Keratinocyte (primary cell): ENCODE data around the gene GGNBP2. TPM values are rescaled to one million over a fixed set of nuclear protein-coding genes. Genes with fewer than 3 reads are reported as not detected.

Experiments used
- DNase-seq: peaks from one replicate; pipeline ENCODE4 v3.0.0-alpha.2; 2011; ENCODE audit warnings: low read depth, missing footprints, low spot score
- FAIRE-seq: peaks from 2 replicates; lab custom pipeline; 2011; peaks lifted over from hg19 to GRCh38; lab: Jason Lieb, UNC
- H2AFZ ChIP-seq: 2 replicates; pipeline ENCODE4 v1.6.0; 2012; ENCODE audit warnings: low read length, control low read depth, inconsistent platforms; ENCODE audit not compliant: control insufficient read depth
- H3K27ac ChIP-seq: 2 replicates; pipeline ENCODE4 v1.5.1; 2011; ENCODE audit warnings: low read length; ENCODE audit not compliant: control insufficient read depth, insufficient read depth
- H3K27me3 ChIP-seq: 3 replicates; pipeline ENCODE4 v1.6.0; 2011; ENCODE audit warnings: low read length; ENCODE audit not compliant: control insufficient read depth, insufficient read depth; ENCODE audit errors: extremely low read depth
- H3K36me3 ChIP-seq, 2 experiments: 2 replicates in 1 of 2; 3 replicates in 1 of 2; pipeline ENCODE4 v1.5.1; 2011; ENCODE audit warnings: low read length in 2 of 2, mild to moderate bottlenecking in 1 of 2; ENCODE audit not compliant: control insufficient read depth in 2 of 2, insufficient read depth in 2 of 2; ENCODE audit errors: extremely low read depth in 1 of 2
- H3K4me1 ChIP-seq: 3 replicates; pipeline ENCODE4 v1.5.1; 2011; ENCODE audit warnings: low read length; ENCODE audit not compliant: control insufficient read depth, insufficient read depth; ENCODE audit errors: extremely low read depth
- H3K4me2 ChIP-seq: 3 replicates; pipeline ENCODE4 v1.6.0; 2011; ENCODE audit warnings: low read depth, low read length; ENCODE audit not compliant: control insufficient read depth, insufficient read depth; ENCODE audit errors: extremely low read depth
- H3K4me3 ChIP-seq, 3 experiments: fragments of 200-600 bp in 1 of 3; sonication (generic) in 1 of 3; 2 replicates in 2 of 3; 3 replicates in 1 of 3; pipeline ENCODE4 v1.5.1; 2011 to 2016; ENCODE audit warnings: low read length in 3 of 3, mild to moderate bottlenecking in 3 of 3, control low read depth in 2 of 3, inconsistent platforms in 1 of 3, low read depth in 1 of 3, mixed read lengths in 1 of 3, mixed run types in 1 of 3, moderate library complexity in 1 of 3; ENCODE audit not compliant: control insufficient read depth in 2 of 3, insufficient read depth in 2 of 3; ENCODE audit errors: extremely low read depth in 1 of 3
- H3K79me2 ChIP-seq: 2 replicates; pipeline ENCODE4 v1.6.0; 2012; ENCODE audit warnings: low read length; ENCODE audit not compliant: control insufficient read depth, insufficient read depth
- H3K9ac ChIP-seq: 3 replicates; pipeline ENCODE4 v1.6.0; 2011; ENCODE audit warnings: low read length; ENCODE audit not compliant: control insufficient read depth, insufficient read depth; ENCODE audit errors: extremely low read depth
- H3K9me1 ChIP-seq: 3 replicates; pipeline ENCODE4 v1.6.0; 2011; ENCODE audit warnings: low read length; ENCODE audit not compliant: control insufficient read depth, insufficient read depth; ENCODE audit errors: extremely low read depth
- H3K9me3 ChIP-seq: 2 replicates; pipeline ENCODE4 v1.5.1; 2012; ENCODE audit warnings: low read depth, low read length; ENCODE audit not compliant: control insufficient read depth
- H4K20me1 ChIP-seq: 3 replicates; pipeline ENCODE4 v1.6.0; 2011; ENCODE audit warnings: low read length; ENCODE audit not compliant: control insufficient read depth, insufficient read depth; ENCODE audit errors: extremely low read depth
- EZH2 ChIP-seq: IDR thresholded peaks from one replicate; pipeline ENCODE4 v1.6.1; 2012; ENCODE audit warnings: inconsistent platforms, mild to moderate bottlenecking, low read length, moderate library complexity
- dilution Hi-C: fragments of 300-500 bp; cut with MboI; formaldehyde crosslinking; loops from one replicate; pipeline ENCODE4 v1.7.0; 2020; ENCODE audit warnings: low sequenced_read_pairs; ENCODE audit not compliant: extremely low pct_ligation_motif_present
- polyA plus RNA-seq, 5 experiments: library from polyadenylated mRNA; depleted of rRNA in 3 of 5; stranded (reverse) in 3 of 5; stranded (forward) in 1 of 5; unstranded in 1 of 5; fragments of >200 nt; gene quantifications; 1 replicate in 1 of 5; 2 replicates in 3 of 5; 3 replicates in 1 of 5; pipeline versions ENCODE4 v1.2.1 to v1.2.3, GENCODE V29; 2011 to 2012; ENCODE audit warnings: missing spikeins in 2 of 5, low read depth in 1 of 5, low replicate concordance in 1 of 5
- TF ChIP-seq, protein P1 (sequence below), 3 experiments: IDR thresholded peaks in 1 of 3; conservative IDR thresholded peaks in 1 of 3; optimal IDR thresholded peaks in 1 of 3; 2 replicates in 2 of 3; 3 replicates in 1 of 3; pipeline versions ENCODE3 to v1.5.1; 2011; ENCODE audit warnings: low read length in 3 of 3, mild to moderate bottlenecking in 3 of 3, moderate library complexity in 2 of 3, control low read depth in 1 of 3, inconsistent platforms in 1 of 3; ENCODE audit not compliant: insufficient read depth in 2 of 3; ENCODE audit errors: extremely low read depth in 1 of 3

Gene GGNBP2
- polyA plus RNA-seq, 1 donor (not counting 4 experiments of a cell fraction or from before 2014, with no cell fraction given) = 95.5 TPM

DNA sequence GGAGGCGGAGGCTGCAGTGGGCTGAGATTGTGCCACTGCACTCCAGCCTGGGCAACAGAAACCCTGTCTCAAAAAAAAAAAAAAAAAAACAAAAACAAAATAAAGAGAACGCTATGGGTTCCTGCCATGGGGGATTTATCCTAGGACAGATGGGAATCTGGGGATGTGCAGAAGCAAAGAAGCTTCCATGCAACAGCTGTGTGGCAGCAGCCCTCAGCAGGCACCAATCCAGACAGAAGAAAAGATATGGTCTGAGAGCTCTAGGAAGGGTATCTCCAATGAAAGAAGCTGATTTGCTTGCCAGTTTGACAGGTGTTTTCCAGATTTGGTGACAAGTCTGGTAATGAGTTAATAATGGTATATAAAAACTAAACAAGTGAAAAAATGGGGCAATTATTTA lies 21.6 kb upstream of the GGNBP2 start:
- H3K27me3 ChIP-seq = no peaks in the 10 kb centered on the region
- H3K4me2 ChIP-seq = no peak overlapping the region
- H4K20me1 ChIP-seq = no peaks in the 10 kb centered on the region
- no peak for TF ChIP-seq EZH2
- TF ChIP-seq, protein P1, sequence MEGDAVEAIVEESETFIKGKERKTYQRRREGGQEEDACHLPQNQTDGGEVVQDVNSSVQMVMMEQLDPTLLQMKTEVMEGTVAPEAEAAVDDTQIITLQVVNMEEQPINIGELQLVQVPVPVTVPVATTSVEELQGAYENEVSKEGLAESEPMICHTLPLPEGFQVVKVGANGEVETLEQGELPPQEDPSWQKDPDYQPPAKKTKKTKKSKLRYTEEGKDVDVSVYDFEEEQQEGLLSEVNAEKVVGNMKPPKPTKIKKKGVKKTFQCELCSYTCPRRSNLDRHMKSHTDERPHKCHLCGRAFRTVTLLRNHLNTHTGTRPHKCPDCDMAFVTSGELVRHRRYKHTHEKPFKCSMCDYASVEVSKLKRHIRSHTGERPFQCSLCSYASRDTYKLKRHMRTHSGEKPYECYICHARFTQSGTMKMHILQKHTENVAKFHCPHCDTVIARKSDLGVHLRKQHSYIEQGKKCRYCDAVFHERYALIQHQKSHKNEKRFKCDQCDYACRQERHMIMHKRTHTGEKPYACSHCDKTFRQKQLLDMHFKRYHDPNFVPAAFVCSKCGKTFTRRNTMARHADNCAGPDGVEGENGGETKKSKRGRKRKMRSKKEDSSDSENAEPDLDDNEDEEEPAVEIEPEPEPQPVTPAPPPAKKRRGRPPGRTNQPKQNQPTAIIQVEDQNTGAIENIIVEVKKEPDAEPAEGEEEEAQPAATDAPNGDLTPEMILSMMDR (optimal IDR thresholded peaks at IDR 0.05 in 1 of 3, IDR thresholded peaks at IDR 0.05 in 1 of 3, conservative IDR thresholded peaks at IDR 0.05 in 1 of 3; ENCODE audit: extremely low read depth in 1 of 3, insufficient read depth in 2 of 3, low read length in 3 of 3) = no peak
- dilution Hi-C loops = no loop called here
- FAIRE-seq = no peak
- H3K9me3 ChIP-seq = no peaks in the 10 kb centered on the region
- no peak overlapping the region for H2AFZ ChIP-seq
- peaks cover 14% of the 10 kb centered on the region for H3K79me2 ChIP-seq
- no peak for DNase-seq
- H3K4me1 ChIP-seq = peaks cover 21% of the 10 kb centered on the region
- peaks cover 12 to 42% of the 10 kb centered on the region in 2 experiments for H3K36me3 ChIP-seq
- no peaks in the 10 kb centered on the region for H3K9me1 ChIP-seq
- H3K27ac ChIP-seq = no peak overlapping the region
- no peak overlapping the region for H3K9ac ChIP-seq
- H3K4me3 ChIP-seq = no peak overlapping the region

DNA sequence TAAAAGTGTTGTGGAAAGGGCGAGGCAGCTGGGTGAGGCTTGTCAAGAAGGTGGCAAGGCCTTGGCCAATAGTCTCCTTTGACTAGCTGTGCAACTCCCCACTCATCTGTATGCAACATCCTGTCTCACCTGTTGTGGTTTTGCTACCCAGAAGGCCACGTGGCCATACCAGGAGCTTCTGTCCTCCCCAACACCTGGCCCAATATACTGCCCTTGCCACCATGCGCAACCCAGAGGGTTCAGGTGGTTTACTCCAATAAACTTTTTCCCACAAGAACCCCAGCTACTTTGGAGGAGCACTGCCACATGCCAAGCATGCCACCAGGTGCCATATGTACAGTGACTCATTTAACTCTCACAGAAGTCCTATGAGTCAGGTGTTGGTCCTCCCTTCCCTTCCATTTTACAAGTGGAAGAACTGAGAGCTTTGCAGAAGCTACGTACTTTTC lies 20.3 kb upstream of the GGNBP2 start:
- TF ChIP-seq EZH2 = no peak
- TF ChIP-seq, protein P1 (optimal IDR thresholded peaks at IDR 0.05 in 1 of 3, IDR thresholded peaks at IDR 0.05 in 1 of 3, conservative IDR thresholded peaks at IDR 0.05 in 1 of 3; ENCODE audit: extremely low read depth in 1 of 3, insufficient read depth in 2 of 3, low read length in 3 of 3) = no peak
- dilution Hi-C loops = no loop called here
- Histone ChIP-seq H3K9ac (no peak overlapping the region), H3K36me3 (peaks cover 12 to 42% of the 10 kb centered on the region in 2 experiments), H2AFZ (no peak overlapping the region), H3K9me1 (peaks cover 4% of the 10 kb centered on the region), H3K27ac (peak overlapping the region; percentile 61), H3K4me2 (peak overlapping the region; percentile 31), H3K4me1 (peaks cover 30% of the 10 kb centered on the region), H3K4me3 (no peak overlapping the region), H3K79me2 (peaks cover 18% of the 10 kb centered on the region), H4K20me1 (no peaks in the 10 kb centered on the region), H3K9me3 (no peaks in the 10 kb centered on the region), H3K27me3 (no peaks in the 10 kb centered on the region)
- FAIRE-seq = no peak
- peak; percentile 84 for DNase-seq
